GM12873 (cell line): ENCODE measurements around the gene HAVCR1.

Experiments used
- CTCF ChIP-seq: IDR thresholded peaks from 2 replicates; pipeline ENCODE4 v1.5.1; 2012; ENCODE audit warnings: low read depth, mild to moderate bottlenecking, moderate library complexity, low read length, control low read depth; ENCODE audit not compliant: insufficient read depth; ENCODE audit errors: missing control alignments

HAVCR1 gene

GRCh38 chr5:157047898-157048297 lies 11.0 kb downstream of the HAVCR1 start:
- TF ChIP-seq CTCF = no peak

- TF ChIP-seq CTCF = no peak
Measured at GRCh38 chr5:157046041-157046440, 12.9 kb downstream of the HAVCR1 start.

DNA sequence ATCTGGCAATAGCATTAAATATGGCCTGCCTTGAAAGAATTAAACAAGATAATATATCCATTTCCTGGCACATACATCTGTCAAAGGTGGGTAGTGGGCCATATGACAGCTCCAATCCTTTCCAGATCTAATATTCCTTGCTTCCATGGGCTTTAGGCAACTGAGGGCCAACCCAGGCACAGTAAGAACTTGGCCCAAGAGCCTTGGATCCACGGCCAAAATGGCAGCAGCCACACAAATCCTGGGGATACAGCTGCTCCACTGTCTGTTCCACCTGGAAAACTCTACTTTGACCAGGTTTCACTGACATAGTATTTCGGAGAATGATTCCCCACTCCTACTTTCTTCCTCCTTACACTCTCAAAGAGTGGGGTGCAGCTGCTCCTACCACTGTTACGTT lies 13.3 kb downstream of the HAVCR1 start:
- no peak for TF ChIP-seq CTCF

DNA sequence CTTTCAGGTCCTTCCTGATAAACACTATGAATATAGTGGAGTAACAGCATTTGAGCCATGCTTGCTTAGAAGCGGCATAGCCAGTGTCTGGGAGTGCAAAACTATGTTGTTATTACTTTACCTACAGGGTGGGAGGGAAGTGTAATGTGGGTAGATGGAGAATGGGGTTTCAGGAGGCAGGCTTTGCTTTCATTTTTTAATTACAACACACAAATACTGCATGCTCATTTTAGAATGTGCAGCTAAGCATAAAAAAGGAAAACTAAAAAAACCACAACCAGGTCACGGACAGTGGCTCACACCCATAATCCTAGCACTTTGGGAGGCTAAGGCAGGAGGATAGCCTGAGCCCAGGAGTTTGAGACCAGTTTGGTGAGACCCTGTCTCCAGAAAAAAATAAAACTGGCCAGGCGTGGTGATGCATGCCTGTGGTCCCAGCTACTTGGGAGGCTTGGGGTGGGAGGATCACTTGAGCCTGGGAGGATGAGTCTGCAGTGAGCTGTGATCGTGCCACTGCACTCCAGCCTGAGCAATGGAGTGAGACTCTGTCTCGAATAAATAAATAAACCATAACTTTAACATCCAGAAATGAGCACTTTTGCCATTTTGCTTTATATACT lies 20.2 kb downstream of the HAVCR1 start:
- TF ChIP-seq CTCF = no peak

DNA sequence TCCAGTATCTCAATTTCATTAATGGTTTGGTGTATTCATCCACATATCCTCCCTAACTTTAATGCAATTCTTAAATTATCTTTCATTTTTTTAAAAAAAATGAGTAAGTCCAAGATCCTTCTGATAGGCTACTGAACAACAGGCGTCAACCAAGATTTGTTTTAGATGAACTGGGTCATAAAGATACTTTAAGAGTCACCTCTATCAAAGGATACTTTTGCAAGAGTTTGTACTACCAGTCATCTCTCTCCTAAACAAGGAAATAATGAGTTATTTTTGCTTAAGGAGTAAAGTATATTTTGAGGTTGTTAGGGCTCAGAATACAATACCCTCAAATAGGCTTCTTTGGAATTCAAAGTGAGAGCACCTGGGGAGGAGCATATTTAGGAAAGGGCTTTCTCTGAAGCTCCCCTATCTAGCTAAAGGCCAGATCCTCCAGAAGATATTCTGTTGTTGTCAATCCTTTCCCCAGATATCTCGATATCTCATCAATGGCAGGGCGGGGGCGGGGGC lies 25.8 kb downstream of the HAVCR1 start:
- TF ChIP-seq CTCF = no peak

GRCh38 chr5:157030692-157031091 lies 28.2 kb downstream of the HAVCR1 start:
- no peak for TF ChIP-seq CTCF

DNA sequence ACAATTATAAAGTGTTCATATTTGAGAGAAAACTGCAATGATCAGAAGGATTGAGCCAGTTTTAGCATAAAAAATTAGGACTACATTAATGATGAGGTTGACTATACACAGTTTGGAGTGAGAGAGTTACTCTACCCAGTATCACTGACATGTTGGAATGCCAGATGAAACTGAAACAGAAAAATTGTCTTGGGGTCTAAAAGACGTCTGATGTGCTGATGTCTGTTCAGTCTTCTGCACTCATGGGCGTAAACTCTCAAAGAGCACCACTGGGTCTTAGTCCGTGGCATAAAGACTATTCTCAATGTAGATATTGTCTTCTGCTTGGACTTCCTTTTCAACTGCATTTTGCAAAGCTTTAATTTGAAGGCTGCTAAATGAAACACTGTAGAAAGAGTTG lies 29.5 kb downstream of the HAVCR1 start:
- TF ChIP-seq CTCF = no peak
